Endodermal cell (in vitro differentiated cells): ENCODE data around the gene CXCR4. TPM values are rescaled to one million over a fixed set of nuclear protein-coding genes. Genes with fewer than 3 reads are reported as not detected.

Experiments
- DNase-seq: peaks from one replicate; pipeline ENCODE4 v3.0.0-alpha.2; 2017
- H3K27ac ChIP-seq: 2 replicates; pipeline ENCODE4 v1.5.1; 2013; ENCODE audit warnings: mild to moderate bottlenecking, low read depth, low read length, moderate library complexity
- H3K27me3 ChIP-seq: 2 replicates; pipeline ENCODE4 v1.6.1; 2013; ENCODE audit warnings: mild to moderate bottlenecking, low read length, moderate library complexity; ENCODE audit not compliant: insufficient read depth, control insufficient read depth, poor library complexity, severe bottlenecking
- H3K36me3 ChIP-seq: 2 replicates; pipeline ENCODE4 v1.7.0; 2013; ENCODE audit warnings: mild to moderate bottlenecking, low read length, moderate library complexity; ENCODE audit not compliant: control insufficient read depth, insufficient read depth
- H3K4me1 ChIP-seq: one replicate; pipeline ENCODE4 v1.7.0; 2013; ENCODE audit warnings: low read length; ENCODE audit not compliant: control insufficient read depth, insufficient read depth
- H3K4me3 ChIP-seq: 2 replicates; pipeline ENCODE4 v1.5.1; 2013; ENCODE audit warnings: mild to moderate bottlenecking, low read length, moderate library complexity
- H3K9ac ChIP-seq: 2 replicates; pipeline ENCODE4 v1.6.1; 2013; ENCODE audit warnings: mild to moderate bottlenecking, low read length, moderate library complexity; ENCODE audit not compliant: poor library complexity, severe bottlenecking; ENCODE audit errors: extremely low read depth
- H3K9me3 ChIP-seq: 2 replicates; pipeline ENCODE4 v1.6.1; 2013; ENCODE audit warnings: mild to moderate bottlenecking, low read length, moderate library complexity; ENCODE audit not compliant: control insufficient read depth
- H3K27ac Mint-ChIP-seq: 2 replicates; pipeline ENCODE4 v1.8.0; 2020; ENCODE audit warnings: mixed read lengths
- H3K27me3 Mint-ChIP-seq: 2 replicates; pipeline ENCODE4 v1.8.0; 2021; ENCODE audit warnings: mild to moderate bottlenecking, mixed read lengths; ENCODE audit not compliant: insufficient read depth
- H3K36me3 Mint-ChIP-seq: 2 replicates; pipeline ENCODE4 v1.8.0; 2020; ENCODE audit warnings: low read depth, mixed read lengths
- H3K4me1 Mint-ChIP-seq: 2 replicates; pipeline ENCODE4 v1.8.0; 2020; ENCODE audit warnings: mixed read lengths
- H3K4me3 Mint-ChIP-seq: 2 replicates; pipeline ENCODE4 v1.8.0; 2020; ENCODE audit warnings: mild to moderate bottlenecking, moderate library complexity, mixed read lengths
- H3K9me3 Mint-ChIP-seq: 2 replicates; pipeline ENCODE4 v1.8.0; 2020; ENCODE audit warnings: mild to moderate bottlenecking, mixed read lengths
- WGBS, 2 experiments: methylation state at CpG; one replicate each; pipeline versions ENCODE4 v1.1.5 to v1.1.7; 2013; ENCODE audit warnings: missing lambda C conversion rate in 2 of 2, mixed read lengths in 1 of 2; ENCODE audit not compliant: insufficient coverage in 1 of 2, insufficient read length in 1 of 2; 5-methylcytosine and 5-hydroxymethylcytosine counted together
- total RNA-seq, 2 donors: library from RNA; stranded (reverse); fragmentation: NEBNext Ultra II Directional in 1 of 2; extraction: Animal tissue kit (Norgen Biotek cat#: 25700) in 1 of 2; gene quantifications; 2 replicates in 1 of 2; 3 replicates in 1 of 2; pipeline ENCODE4 v1.2.1, GENCODE V29; 2021
- TF ChIP-seq, protein P1 (sequence below): fragments of 200-600 bp; sonication (generic); conservative IDR thresholded peaks from 2 replicates; pipeline ENCODE4 v1.5.0; 2021; ENCODE audit warnings: antibody characterized with exemption, mild to moderate bottlenecking

The CXCR4 gene
- total RNA-seq, 2 donors from 2014 or later, result 287 to 454 TPM

- H3K36me3 ChIP-seq, result no peaks in the 10 kb centered on the region
- no peak for DNase-seq
- H3K9me3 ChIP-seq, result no peaks in the 10 kb centered on the region
- H3K27me3 ChIP-seq, result no peaks in the 10 kb centered on the region
- H3K27me3 Mint-ChIP-seq, result no peaks in the 10 kb centered on the region
- H3K4me1 Mint-ChIP-seq, result peaks cover 62% of the 10 kb centered on the region
- no peak overlapping the region for H3K9ac ChIP-seq
- H3K9me3 Mint-ChIP-seq, result no peaks in the 10 kb centered on the region
- H3K36me3 Mint-ChIP-seq, result no peaks in the 10 kb centered on the region
- H3K4me3 ChIP-seq, result no peak overlapping the region
- H3K4me1 ChIP-seq, result peaks cover 15% of the 10 kb centered on the region
- H3K27ac ChIP-seq, result no peak overlapping the region
- no peak overlapping the region for H3K4me3 Mint-ChIP-seq
- TF ChIP-seq, protein P1, sequence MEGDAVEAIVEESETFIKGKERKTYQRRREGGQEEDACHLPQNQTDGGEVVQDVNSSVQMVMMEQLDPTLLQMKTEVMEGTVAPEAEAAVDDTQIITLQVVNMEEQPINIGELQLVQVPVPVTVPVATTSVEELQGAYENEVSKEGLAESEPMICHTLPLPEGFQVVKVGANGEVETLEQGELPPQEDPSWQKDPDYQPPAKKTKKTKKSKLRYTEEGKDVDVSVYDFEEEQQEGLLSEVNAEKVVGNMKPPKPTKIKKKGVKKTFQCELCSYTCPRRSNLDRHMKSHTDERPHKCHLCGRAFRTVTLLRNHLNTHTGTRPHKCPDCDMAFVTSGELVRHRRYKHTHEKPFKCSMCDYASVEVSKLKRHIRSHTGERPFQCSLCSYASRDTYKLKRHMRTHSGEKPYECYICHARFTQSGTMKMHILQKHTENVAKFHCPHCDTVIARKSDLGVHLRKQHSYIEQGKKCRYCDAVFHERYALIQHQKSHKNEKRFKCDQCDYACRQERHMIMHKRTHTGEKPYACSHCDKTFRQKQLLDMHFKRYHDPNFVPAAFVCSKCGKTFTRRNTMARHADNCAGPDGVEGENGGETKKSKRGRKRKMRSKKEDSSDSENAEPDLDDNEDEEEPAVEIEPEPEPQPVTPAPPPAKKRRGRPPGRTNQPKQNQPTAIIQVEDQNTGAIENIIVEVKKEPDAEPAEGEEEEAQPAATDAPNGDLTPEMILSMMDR, result no peak
- no peak overlapping the region for H3K27ac Mint-ChIP-seq
Measured at GRCh38 chr2:136135462-136135861, 17.5 kb upstream of the CXCR4 start.

- Mint-ChIP-seq H3K36me3 (no peaks in the 10 kb centered on the region), H3K27ac (no peak overlapping the region), H3K4me1 (peaks cover 68% of the 10 kb centered on the region), H3K27me3 (no peaks in the 10 kb centered on the region), H3K4me3 (no peak overlapping the region), H3K9me3 (no peaks in the 10 kb centered on the region)
- Histone ChIP-seq H3K36me3 (no peaks in the 10 kb centered on the region), H3K27ac (no peak overlapping the region), H3K9ac (no peak overlapping the region), H3K4me1 (peaks cover 15% of the 10 kb centered on the region), H3K9me3 (no peaks in the 10 kb centered on the region), H3K4me3 (no peak overlapping the region), H3K27me3 (no peaks in the 10 kb centered on the region)
- DNase-seq, result no peak
- WGBS, 2 experiments, result 90 to 100% methylated on average over 2 of the region's 2 CpGs
- TF ChIP-seq, protein P1, result no peak
Measured at GRCh38 chr2:136134126-136134525, 16.2 kb upstream of the CXCR4 start.

- H3K27ac Mint-ChIP-seq, result no peak overlapping the region
- H3K9me3 Mint-ChIP-seq, result no peaks in the 10 kb centered on the region
- H3K4me1 ChIP-seq, result peaks cover 20% of the 10 kb centered on the region
- no peaks in the 10 kb centered on the region for H3K27me3 Mint-ChIP-seq
- TF ChIP-seq, protein P1, result no peak
- H3K9ac ChIP-seq, result no peak overlapping the region
- peaks cover 73% of the 10 kb centered on the region for H3K4me1 Mint-ChIP-seq
- 90 to 100% methylated on average over 4 to 5 of the region's 5 CpGs for WGBS, 2 experiments
- H3K27ac ChIP-seq, result no peak overlapping the region
- H3K36me3 ChIP-seq, result no peaks in the 10 kb centered on the region
- no peak overlapping the region for H3K4me3 Mint-ChIP-seq
- no peaks in the 10 kb centered on the region for H3K36me3 Mint-ChIP-seq
- H3K4me3 ChIP-seq, result no peak overlapping the region
- no peak for DNase-seq
- no peaks in the 10 kb centered on the region for H3K27me3 ChIP-seq
- no peaks in the 10 kb centered on the region for H3K9me3 ChIP-seq
Measured at GRCh38 chr2:136133586-136133985, 15.6 kb upstream of the CXCR4 start.
